Measurements from ENCODE around the gene CEBPA.

Gene CEBPA

DNA sequence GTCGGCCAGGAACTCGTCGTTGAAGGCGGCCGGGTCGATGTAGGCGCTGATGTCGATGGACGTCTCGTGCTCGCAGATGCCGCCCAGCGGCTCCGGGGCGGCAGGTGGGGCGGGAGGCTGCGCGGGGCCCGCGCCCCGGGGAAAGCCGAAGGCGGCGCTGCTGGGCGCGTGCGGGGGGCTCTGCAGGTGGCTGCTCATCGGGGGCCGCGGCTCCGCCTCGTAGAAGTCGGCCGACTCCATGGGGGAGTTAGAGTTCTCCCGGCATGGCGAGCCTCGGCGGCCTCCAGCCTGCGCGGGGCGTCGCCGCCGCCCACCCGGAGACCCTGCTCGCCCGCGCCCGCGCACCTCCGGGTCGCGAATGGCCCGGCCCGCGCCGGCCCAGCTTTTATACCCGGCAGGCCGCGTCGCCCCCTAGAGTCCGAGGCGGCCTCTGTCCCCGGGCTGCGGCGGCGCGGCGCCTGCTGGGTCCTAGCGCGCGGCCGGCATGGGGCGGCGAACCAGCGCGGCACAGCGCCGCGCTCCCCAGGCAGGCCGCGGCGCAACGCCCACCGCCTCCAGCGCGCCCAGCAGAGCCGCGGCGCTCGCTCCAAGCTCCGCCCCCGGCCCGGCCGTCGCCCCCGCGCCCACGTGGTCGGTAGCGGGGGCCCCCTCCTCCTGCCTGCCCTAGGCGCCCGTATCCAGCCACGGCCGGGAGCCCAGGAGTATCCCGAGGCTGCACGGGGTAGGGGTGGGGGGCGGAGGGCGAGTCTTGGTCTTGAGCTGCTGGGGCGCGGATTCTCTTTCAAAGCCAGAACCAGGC is at the start of gene CEBPA:
Gene CEBPA (minus strand): TSS at position 360 of the 799 bp plus-strand sequence. CDS start 120 bp downstream, at position 240.
- Mint-ChIP-seq H3K4me3 (peak within 1 kb of the TSS; percentile 77), H3K27me3 (peaks cover 14% of the 10 kb centered on the region), H3K9me3 (no peaks in the 10 kb centered on the region), H3K4me1 (peaks cover 4% of the 10 kb centered on the region), H3K36me3 (no peaks in the 10 kb centered on the region), H3K27ac (no peak within 1 kb of the TSS)
- ATAC-seq (ENCODE audit: low read depth) (peak; percentile 91), DNase-seq (ENCODE audit: low spot score in 2 of 2) (peak; percentile 45 to 60)

DNA sequence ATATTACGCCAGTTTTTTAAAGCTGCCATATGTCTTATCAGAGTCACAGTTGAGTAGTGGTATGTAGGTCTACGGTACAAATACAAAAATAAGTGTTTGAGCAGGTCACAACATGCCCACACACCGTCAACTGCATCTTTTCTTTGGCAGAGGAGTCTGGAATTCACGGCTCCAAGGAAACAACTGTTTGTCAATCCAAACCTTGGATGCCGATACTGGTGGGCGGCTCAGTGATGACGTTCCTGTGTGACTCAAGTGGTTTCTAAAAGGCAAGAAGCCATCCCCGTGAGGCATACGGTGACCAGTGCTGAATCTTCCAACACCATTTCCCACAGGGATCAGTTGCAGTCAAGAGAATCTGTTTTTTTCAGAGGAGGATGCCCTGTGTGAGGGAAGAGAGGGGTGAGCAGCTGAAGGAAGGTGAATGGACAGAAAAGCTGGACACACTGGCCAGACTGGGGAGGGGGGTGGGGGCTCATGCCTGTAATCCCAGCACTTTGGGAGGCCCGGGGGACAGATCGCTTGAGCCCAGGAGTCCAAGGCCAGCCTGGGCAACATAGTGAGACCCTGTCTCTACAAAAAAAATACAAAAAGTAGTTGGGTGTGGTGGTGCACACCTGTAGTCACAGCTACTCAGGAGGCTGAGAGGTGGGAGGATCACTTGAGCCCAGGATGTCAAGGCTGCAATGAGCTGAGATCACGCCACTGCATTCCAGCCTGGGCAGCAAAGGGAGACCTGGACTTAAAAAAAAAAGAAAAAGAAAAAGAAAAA is 48.4 kb upstream of the CEBPA start:
- Mint-ChIP-seq H3K36me3 (no peaks in the 10 kb centered on the region), H3K4me1 (no peaks in the 10 kb centered on the region), H3K27me3 (peaks cover 12% of the 10 kb centered on the region), H3K27ac (no peak overlapping the region), H3K4me3 (no peak overlapping the region), H3K9me3 (peaks cover 6% of the 10 kb centered on the region)
- ATAC-seq (ENCODE audit: low read depth), result no peak
- DNase-seq (ENCODE audit: low spot score in 2 of 2), result no peak

DNA sequence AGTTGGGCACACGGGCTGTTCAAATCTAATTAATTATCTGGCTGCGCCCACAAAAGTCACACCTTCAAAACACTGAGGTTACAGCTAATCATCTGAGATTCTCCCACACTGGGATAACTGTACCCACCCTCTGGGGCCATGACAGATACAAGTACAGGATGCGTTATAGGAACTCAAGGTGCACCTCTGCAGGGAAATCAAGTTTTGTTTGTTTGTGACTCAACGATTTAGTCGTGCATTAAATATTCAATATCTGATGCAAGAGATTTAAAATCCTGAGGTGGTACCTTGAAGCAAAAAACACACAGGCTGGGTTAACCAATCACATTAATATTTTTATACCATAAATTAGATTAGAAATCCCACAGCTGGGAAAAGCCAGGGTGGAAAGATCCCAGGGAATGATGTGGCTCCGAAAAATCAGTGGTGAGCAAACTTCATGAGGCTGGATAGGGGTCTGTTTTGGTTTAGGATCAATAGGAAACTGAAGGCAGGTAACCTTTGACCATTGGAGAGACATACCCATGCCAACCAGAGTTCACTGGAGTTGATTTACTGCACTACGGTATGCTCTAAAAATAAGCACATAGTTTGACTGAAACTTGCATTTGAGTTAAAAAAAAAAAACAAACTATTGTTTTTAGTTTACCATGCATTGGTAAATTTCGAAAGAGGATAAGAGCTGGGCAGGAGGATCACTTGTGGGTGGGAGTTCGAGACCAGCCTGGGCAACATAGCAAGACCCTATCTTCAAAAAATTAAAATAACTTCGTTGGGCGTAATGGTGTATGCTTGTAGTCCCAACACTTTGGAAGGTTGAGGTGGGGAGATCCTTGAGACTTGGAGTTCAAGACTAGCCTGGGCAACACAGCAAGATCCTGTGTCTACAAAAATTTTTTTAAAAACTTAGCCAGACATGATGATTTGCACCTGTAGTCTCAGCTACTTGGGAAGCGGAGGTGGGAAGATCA is 47.3 kb upstream of the CEBPA start:
- ATAC-seq (ENCODE audit: low read depth) (no peak), DNase-seq (ENCODE audit: low spot score in 2 of 2) (no peak)
- Mint-ChIP-seq H3K36me3 (no peaks in the 10 kb centered on the region), H3K27me3 (peaks cover 12% of the 10 kb centered on the region), H3K4me1 (no peaks in the 10 kb centered on the region), H3K27ac (no peak overlapping the region), H3K4me3 (no peak overlapping the region), H3K9me3 (peaks cover 1% of the 10 kb centered on the region)

DNA sequence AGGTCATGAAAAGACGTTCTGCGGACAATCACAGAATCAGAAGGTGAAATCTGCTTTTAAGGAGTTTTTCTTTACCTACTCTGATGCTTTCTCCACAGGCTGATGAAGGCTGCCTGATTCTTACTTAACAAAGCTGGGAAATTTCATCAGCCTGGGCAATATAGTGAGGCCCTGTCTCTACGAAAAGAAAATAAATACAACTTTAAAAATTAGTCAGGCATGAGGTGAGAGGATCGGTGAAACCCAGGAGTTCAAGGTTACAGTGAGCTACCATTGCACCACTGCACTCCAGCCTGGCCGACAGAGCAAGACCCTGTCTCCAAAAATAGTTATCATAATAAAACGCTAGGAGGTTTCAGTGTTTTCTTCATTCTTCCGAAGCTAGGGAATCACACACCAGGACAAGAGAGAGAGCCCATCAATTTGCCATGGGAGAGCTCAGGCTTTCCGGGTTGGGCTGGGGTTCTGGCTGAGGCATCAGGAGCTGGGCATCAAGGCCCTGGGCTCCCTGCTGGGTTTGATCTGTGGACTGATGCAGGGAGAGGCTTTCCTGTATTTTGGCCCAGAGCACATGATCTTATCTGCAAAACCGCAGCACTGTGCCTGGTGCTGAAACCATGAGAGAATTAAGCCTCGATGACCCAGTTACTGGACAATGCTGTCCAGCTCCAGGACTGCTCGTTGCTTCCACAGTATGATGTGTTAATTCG is 46.1 kb upstream of the CEBPA start:
- Mint-ChIP-seq H3K4me1 (no peaks in the 10 kb centered on the region), H3K36me3 (no peaks in the 10 kb centered on the region), H3K27me3 (peaks cover 13% of the 10 kb centered on the region), H3K9me3 (no peaks in the 10 kb centered on the region), H3K27ac (no peak overlapping the region), H3K4me3 (no peak overlapping the region)
- DNase-seq (ENCODE audit: low spot score in 2 of 2) (no peak), ATAC-seq (ENCODE audit: low read depth) (no peak)

DNA sequence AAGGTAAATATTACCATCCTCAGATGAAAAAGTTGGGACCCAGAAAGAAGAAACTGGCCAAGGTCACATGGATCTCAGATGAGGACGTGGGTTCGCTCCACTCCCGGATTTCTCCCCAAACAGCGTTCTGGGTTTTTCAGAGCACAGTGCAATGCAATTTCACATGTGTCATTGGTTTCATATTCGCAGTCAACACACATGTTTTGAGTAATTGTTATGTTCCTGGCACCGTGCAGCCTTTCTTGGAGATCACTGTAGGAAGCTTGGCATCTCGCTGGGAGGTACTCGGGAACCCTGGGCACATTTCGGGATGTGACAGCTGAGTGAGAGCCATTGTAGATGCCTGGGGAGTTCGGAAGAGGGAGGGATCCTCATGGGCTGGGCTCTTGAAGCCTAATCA is 45.0 kb upstream of the CEBPA start:
- no peak for ATAC-seq (ENCODE audit: low read depth)
- Mint-ChIP-seq H3K9me3 (no peaks in the 10 kb centered on the region), H3K4me1 (no peaks in the 10 kb centered on the region), H3K27me3 (peaks cover 17% of the 10 kb centered on the region), H3K27ac (no peak overlapping the region), H3K36me3 (no peaks in the 10 kb centered on the region), H3K4me3 (no peak overlapping the region)
- no peak for DNase-seq (ENCODE audit: low spot score in 2 of 2)

DNA sequence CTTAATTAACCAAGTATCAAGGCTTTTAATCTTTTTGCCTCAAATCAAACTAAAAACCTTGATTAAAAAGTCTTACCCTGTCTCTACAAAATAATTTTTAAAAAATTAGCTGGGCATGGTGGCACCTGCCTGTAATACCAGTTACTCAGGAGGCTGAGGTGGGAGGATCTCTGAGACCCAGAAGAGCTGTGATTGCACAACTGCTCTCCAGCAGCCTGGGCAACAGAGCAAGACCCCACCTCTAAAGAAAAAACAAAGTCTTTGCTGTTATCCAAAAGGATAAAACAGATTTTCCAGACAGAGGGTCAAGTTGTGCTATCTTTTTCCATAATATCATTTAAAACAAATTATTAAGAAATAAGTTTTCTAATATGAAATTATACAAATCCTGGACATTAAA is 44.3 kb upstream of the CEBPA start:
- Mint-ChIP-seq H3K36me3 (no peaks in the 10 kb centered on the region), H3K9me3 (no peaks in the 10 kb centered on the region), H3K27ac (no peak overlapping the region), H3K27me3 (peaks cover 15% of the 10 kb centered on the region), H3K4me3 (no peak overlapping the region), H3K4me1 (no peaks in the 10 kb centered on the region)
- ATAC-seq (ENCODE audit: low read depth) (no peak), DNase-seq (ENCODE audit: low spot score in 2 of 2) (no peak)

DNA sequence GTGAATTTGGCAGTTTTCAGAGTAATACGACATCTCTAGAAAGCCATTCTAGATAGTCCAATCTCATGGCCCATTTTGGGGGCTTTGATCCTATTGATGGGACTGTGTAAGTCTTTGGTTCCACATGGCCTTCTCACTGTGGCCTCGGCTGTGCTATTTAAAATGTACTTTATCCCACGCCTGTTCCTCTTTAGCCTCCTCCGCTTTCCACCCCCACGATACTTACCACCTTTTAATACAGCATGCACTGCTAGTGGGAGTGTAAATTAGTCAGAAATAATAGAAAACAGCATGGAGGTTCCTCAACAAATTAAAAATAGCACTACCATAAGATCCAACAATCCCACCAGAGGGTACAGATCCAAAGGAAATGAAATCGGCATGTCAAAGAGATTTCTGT is 42.8 kb upstream of the CEBPA start:
- H3K4me1 Mint-ChIP-seq, result no peaks in the 10 kb centered on the region
- ATAC-seq (ENCODE audit: low read depth) (no peak), DNase-seq (ENCODE audit: low spot score in 2 of 2) (no peak)
- no peaks in the 10 kb centered on the region for H3K36me3 Mint-ChIP-seq
- H3K4me3 Mint-ChIP-seq, result no peak overlapping the region
- peaks cover 20% of the 10 kb centered on the region for H3K27me3 Mint-ChIP-seq
- no peaks in the 10 kb centered on the region for H3K9me3 Mint-ChIP-seq
- H3K27ac Mint-ChIP-seq, result no peak overlapping the region

DNA sequence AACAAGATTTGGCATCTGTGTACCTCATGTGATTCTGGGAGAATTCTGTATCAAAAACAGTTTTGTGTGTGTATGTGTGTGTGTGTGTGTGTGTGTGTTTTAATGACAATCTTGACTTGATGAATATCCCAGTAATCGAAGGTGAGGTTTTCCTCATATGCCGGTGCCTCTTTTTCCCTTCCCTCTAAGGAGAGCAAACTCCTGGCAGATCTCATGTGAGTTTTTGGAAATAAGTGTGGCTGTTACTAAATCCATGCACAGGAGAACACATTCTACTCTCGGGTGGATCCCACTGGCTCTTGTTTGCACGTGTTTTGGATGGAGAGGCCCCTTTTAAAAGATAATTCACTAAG is 42.2 kb upstream of the CEBPA start:
- H3K27me3 Mint-ChIP-seq, result peaks cover 20% of the 10 kb centered on the region
- DNase-seq (ENCODE audit: low spot score in 2 of 2), result no peak
- no peaks in the 10 kb centered on the region for H3K9me3 Mint-ChIP-seq
- no peaks in the 10 kb centered on the region for H3K4me1 Mint-ChIP-seq
- H3K36me3 Mint-ChIP-seq, result no peaks in the 10 kb centered on the region
- no peak overlapping the region for H3K27ac Mint-ChIP-seq
- no peak overlapping the region for H3K4me3 Mint-ChIP-seq
- ATAC-seq (ENCODE audit: low read depth), result no peak

DNA sequence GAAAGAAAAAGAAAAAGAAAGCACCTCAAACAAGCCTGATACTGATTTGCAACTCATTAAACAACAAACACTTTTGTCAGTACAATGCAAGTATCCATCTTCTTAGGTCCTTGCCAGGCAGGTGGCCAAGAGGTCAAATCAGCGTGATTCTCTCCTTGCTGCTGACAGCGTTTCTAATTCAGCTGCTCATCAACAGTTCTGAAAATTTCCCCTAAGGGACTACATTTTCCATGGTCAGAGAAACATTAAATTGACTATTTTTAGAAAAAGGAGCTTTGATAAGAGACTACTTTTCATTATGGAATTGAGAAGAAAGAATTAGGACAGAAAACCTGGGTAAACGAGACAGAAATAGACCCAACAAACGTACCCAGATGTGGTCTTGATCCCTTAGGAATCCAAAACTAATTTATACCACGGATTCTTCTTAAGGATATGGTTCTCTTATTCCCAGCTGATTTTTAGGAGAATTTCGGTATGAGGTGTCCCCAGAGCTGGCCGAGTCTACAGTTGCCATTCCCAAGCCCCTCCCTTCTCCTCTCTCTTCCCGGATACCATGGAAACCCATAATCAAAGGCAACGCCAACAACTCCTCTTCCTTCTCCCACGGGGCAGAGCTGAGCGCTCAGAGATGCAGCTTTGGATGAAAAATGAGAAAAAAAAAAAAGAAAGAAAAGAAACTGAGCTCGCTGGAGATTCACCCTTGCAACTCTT is 41.7 kb upstream of the CEBPA start:
- H3K27me3 Mint-ChIP-seq, result peaks cover 22% of the 10 kb centered on the region
- no peak for DNase-seq (ENCODE audit: low spot score in 2 of 2)
- H3K27ac Mint-ChIP-seq, result no peak overlapping the region
- H3K36me3 Mint-ChIP-seq, result no peaks in the 10 kb centered on the region
- H3K4me3 Mint-ChIP-seq, result no peak overlapping the region
- no peak for ATAC-seq (ENCODE audit: low read depth)
- no peaks in the 10 kb centered on the region for H3K4me1 Mint-ChIP-seq
- H3K9me3 Mint-ChIP-seq, result no peaks in the 10 kb centered on the region

DNA sequence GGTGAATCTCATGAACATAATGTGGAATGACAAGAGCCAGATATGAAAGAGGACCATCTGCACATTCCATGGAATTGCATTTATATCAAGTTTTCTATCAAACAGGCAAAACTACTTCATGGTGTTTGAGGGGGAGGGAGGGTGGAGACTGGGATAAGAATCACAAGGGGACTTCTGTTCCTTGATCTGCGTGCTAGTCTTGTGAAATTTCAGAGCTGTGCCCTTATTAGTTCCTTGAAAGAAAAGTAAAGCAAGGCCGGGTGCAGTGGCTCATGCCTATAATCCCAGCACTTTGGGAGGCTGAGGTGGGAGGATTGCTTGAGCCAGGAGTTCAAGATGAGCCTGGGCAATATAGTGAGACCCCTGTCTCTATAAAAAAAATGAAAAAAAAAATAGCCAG is 41.0 kb upstream of the CEBPA start:
- H3K27me3 Mint-ChIP-seq, result peaks cover 22% of the 10 kb centered on the region
- no peak overlapping the region for H3K4me3 Mint-ChIP-seq
- H3K36me3 Mint-ChIP-seq, result no peaks in the 10 kb centered on the region
- DNase-seq (ENCODE audit: low spot score in 2 of 2) (no peak), ATAC-seq (ENCODE audit: low read depth) (no peak)
- H3K27ac Mint-ChIP-seq, result no peak overlapping the region
- H3K9me3 Mint-ChIP-seq, result no peaks in the 10 kb centered on the region
- H3K4me1 Mint-ChIP-seq, result no peaks in the 10 kb centered on the region

DNA sequence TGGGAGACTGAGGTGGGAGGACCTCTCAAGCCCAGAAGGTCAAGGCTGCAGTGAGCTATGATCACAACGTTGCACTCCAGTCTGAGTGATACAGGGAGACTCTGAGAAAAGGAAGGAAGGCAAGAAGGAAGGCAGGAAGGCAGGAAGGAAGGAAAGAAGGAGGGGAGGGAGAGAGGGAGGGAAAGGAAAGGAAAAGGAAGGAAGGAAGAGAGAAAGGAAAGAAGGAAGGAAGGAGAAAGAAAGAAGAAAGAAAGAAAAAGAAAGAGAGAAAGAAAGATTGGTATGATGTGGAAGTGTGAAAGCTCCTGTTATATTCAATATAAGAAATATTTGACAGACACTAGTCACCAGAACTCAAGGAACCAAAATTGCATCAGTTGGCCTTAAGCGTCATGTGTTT is 38.7 kb upstream of the CEBPA start:
- Mint-ChIP-seq H3K4me3 (no peak overlapping the region), H3K9me3 (peaks cover 2% of the 10 kb centered on the region), H3K36me3 (peaks cover 3% of the 10 kb centered on the region), H3K27ac (no peak overlapping the region), H3K4me1 (no peaks in the 10 kb centered on the region), H3K27me3 (peaks cover 21% of the 10 kb centered on the region)
- no peak for ATAC-seq (ENCODE audit: low read depth)
- DNase-seq (ENCODE audit: low spot score in 2 of 2), result no peak

DNA sequence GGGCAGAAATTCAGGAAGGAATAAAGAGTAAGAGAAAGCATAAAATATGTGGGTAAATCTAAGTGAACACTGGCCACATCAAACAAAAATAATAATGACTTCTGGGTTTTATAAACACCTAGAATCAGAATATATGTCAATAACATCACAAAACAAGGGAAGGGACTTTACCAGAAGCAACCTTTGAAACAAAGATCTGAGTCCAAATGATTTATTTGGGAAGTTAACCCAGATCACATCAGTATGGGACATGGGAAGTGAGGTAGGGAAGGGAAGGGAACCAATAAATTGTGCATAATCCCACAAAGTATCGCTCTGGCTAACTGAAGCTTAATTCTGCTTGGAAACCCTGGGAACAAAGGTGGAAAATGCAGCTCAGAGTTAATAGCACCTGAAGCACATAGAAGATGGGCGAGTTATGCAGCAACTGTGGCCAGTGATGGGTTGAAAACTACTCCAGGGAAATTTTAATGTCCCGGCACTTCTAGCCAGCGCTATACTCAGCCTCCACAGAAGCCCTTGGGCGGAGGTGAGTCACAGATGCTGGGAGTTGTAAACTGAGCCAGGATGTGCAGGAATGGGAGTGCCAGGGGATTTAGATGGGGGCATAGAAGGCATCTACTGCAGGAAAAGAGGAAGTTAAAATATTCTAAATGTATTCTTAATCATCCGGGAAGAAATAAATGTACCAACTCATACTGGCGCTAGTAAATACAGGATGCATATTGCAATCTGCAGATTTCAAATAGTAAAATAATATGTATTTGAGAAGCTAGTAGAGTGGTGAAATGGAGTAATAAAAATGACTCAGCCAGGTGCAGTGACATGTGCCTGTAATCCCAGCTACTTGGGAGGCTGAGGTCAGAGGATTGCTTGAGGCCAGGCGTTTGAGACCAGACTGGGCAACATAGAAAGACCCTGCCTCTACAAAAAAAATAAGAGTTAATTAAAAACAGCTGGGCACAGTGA is 37.0 kb upstream of the CEBPA start:
- H3K4me1 Mint-ChIP-seq, result no peaks in the 10 kb centered on the region
- H3K36me3 Mint-ChIP-seq, result peaks cover 3% of the 10 kb centered on the region

More for the DNA sequence above, 37.0 kb upstream of the CEBPA start:
- Mint-ChIP-seq H3K27me3 (peaks cover 16% of the 10 kb centered on the region), H3K9me3 (peaks cover 2% of the 10 kb centered on the region), H3K4me3 (no peak overlapping the region), H3K27ac (no peak overlapping the region)
- ATAC-seq (ENCODE audit: low read depth) (no peak), DNase-seq (ENCODE audit: low spot score in 2 of 2) (no peak)

All from memory B cell (primary cell).